Measurements from ENCODE around the gene SLC24A1. TPM values are rescaled to one million over a fixed set of nuclear protein-coding genes. Genes with fewer than 3 reads are reported as not detected.
A peak's percentile ranks its signal among the peaks of the same experiment; 100 is the strongest.

Gene SLC24A1
- total RNA-seq, 1 experiment from 2014 or later: 3.0 TPM

DNA sequence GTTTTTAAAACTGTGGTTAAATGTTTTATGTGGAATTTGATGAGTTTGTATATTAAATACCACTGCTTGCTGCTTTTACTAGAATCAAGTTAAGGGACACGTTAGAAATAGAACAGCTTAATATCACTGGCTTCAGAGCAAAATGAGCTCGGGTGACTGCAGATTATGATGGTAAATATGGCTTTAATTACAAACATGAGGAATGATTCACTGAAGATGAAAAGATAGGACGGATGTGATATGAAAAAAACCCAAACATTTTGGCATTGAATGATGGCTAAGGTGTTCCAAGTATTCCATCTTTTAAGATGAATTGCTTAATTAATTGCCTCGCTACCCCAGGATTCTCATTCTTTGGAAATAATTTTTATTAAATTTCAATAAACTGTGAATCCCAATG, 33.7 kb downstream of the SLC24A1 start:
- intact Hi-C loops (cut with micrococcal nuclease): loop anchor here (5.0 kb wide), 1 partner anchor 172 kb away; no protein-coding TSS in a partner anchor
- DNase-seq (no peak), ATAC-seq (no peak; the same call in 1 of the 2 replicates)
- Histone ChIP-seq H3F3A (ENCODE audit: low read length, unreplicated experiment) (peaks cover 9% of the 10 kb centered on the region), H2AFZ (ENCODE audit: low read length) (no peak overlapping the region), H3K4me2 (ENCODE audit: low read length) (no peak overlapping the region), H3K79me2 (ENCODE audit: low read length) (no peaks in the 10 kb centered on the region), H3K36me3 (ENCODE audit: low read depth, low read length) (no peaks in the 10 kb centered on the region), H3K27me3 (ENCODE audit: low read length) (no peaks in the 10 kb centered on the region), H3K4me1 (ENCODE audit: insufficient read depth, low read length) (peaks cover 45% of the 10 kb centered on the region), H3K9me3 (ENCODE audit: low read length) (no peaks in the 10 kb centered on the region), H3K4me3 (ENCODE audit: low read length) (no peak overlapping the region), H3K9me2 (replicated peaks; ENCODE audit: low read length) (no peaks in the 10 kb centered on the region), H4K20me1 (ENCODE audit: low read length) (no peaks in the 10 kb centered on the region), H3K9ac (ENCODE audit: low read length) (no peak overlapping the region), H3K27ac (ENCODE audit: low read length) (no peak overlapping the region)
- TF ChIP-seq EZH2phosphoT487 (IDR thresholded peaks at IDR 0.05; ENCODE audit: borderline replicate concordance, low read length) (no peak), EZH2 (IDR thresholded peaks at IDR 0.05; ENCODE audit: low read length, unreplicated experiment) (no peak), CTCF (conservative IDR thresholded peaks at IDR 0.05; ENCODE audit: low read depth, low read length) (no peak)
- ChIA-PET CTCF (no interaction called here), POLR2A (ENCODE audit: unreplicated experiment) (no interaction called here)
- BruUV-seq (replicated peaks): no TSS peak

DNA sequence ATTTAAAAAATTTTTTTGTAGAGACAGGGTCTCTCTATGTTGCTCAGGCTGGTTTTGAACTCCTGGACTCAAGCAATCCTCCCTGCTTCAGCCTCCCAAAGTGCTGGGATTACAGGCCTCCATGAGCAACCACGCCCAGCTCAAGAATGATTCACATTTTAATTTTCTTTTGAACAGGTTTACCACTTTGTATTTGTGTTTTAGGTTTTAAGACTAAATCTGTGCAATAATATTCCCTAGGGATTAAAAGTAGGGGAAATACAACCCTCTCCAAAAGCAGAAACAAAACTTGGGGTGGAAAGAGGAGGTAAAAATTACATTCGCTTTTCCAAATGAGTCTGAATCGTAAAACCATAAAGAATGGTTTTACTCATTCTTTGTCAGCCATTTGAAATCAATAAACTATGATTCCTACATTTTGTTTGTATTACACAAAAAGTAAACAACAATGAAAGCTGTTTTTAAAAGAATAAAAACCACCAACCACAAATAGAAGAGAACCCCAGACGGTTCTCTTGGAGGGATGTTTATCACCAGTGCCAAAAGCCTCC, 37.8 kb downstream of the SLC24A1 start:
- Histone ChIP-seq H3K9me2 (replicated peaks; ENCODE audit: low read length) (no peaks in the 10 kb centered on the region), H3K9ac (ENCODE audit: low read length) (no peak overlapping the region), H2AFZ (ENCODE audit: low read length) (no peak overlapping the region), H3F3A (ENCODE audit: low read length, unreplicated experiment) (peaks cover 9% of the 10 kb centered on the region), H3K27me3 (ENCODE audit: low read length) (no peaks in the 10 kb centered on the region), H3K4me2 (ENCODE audit: low read length) (peak overlapping the region; percentile 42), H3K4me3 (ENCODE audit: low read length) (no peak overlapping the region), H3K36me3 (ENCODE audit: low read depth, low read length) (no peaks in the 10 kb centered on the region), H3K79me2 (ENCODE audit: low read length) (no peaks in the 10 kb centered on the region), H3K27ac (ENCODE audit: low read length) (peak overlapping the region; percentile 70), H4K20me1 (ENCODE audit: low read length) (no peaks in the 10 kb centered on the region), H3K9me3 (ENCODE audit: low read length) (no peaks in the 10 kb centered on the region), H3K4me1 (ENCODE audit: insufficient read depth, low read length) (peaks cover 29% of the 10 kb centered on the region)
- BruUV-seq (replicated peaks): no TSS peak
- DNase-seq (peak; percentile 61), ATAC-seq (peak; percentile 67)
- intact Hi-C loops (cut with micrococcal nuclease): loop anchor here (5.0 kb wide), 1 partner anchor 168 kb away; no protein-coding TSS in a partner anchor
- ChIA-PET POLR2A (ENCODE audit: unreplicated experiment) (interaction anchor here (0.5 kb wide), 1 partner anchor 590 kb away, joined by 3 read pairs; no protein-coding TSS in a partner anchor), CTCF (interaction anchor here (0.6 kb wide), 1 partner anchor 21 kb away, joined by 3 read pairs; no protein-coding TSS in a partner anchor)
- TF ChIP-seq EZH2 (IDR thresholded peaks at IDR 0.05; ENCODE audit: low read length, unreplicated experiment) (no peak), EZH2phosphoT487 (IDR thresholded peaks at IDR 0.05; ENCODE audit: borderline replicate concordance, low read length) (no peak), CTCF (conservative IDR thresholded peaks at IDR 0.05; ENCODE audit: low read depth, low read length) (no peak)

GRCh38 chr15:65660927-65661326, 39.2 kb downstream of the SLC24A1 start:
- peaks cover 9% of the 10 kb centered on the region for H3F3A ChIP-seq (ENCODE audit: low read length, unreplicated experiment)
- H3K79me2 ChIP-seq (ENCODE audit: low read length): no peaks in the 10 kb centered on the region
- H2AFZ ChIP-seq (ENCODE audit: low read length): no peak overlapping the region
- ChIA-PET CTCF (no interaction called here), POLR2A (ENCODE audit: unreplicated experiment) (no interaction called here)
- H3K4me2 ChIP-seq (ENCODE audit: low read length): no peak overlapping the region
- DNase-seq (no peak), ATAC-seq (no peak)
- intact Hi-C loops (cut with micrococcal nuclease): no loop called here
- no peaks in the 10 kb centered on the region for H3K27me3 ChIP-seq (ENCODE audit: low read length)
- H3K4me1 ChIP-seq (ENCODE audit: insufficient read depth, low read length): peaks cover 20% of the 10 kb centered on the region
- H3K9me2 ChIP-seq (replicated peaks; ENCODE audit: low read length): no peaks in the 10 kb centered on the region
- no peak overlapping the region for H3K9ac ChIP-seq (ENCODE audit: low read length)
- BruUV-seq (replicated peaks): no TSS peak
- no peaks in the 10 kb centered on the region for H3K9me3 ChIP-seq (ENCODE audit: low read length)
- H3K4me3 ChIP-seq (ENCODE audit: low read length): no peak overlapping the region
- H3K27ac ChIP-seq (ENCODE audit: low read length): no peak overlapping the region
- no peaks in the 10 kb centered on the region for H4K20me1 ChIP-seq (ENCODE audit: low read length)
- TF ChIP-seq EZH2phosphoT487 (IDR thresholded peaks at IDR 0.05; ENCODE audit: borderline replicate concordance, low read length) (no peak), EZH2 (IDR thresholded peaks at IDR 0.05; ENCODE audit: low read length, unreplicated experiment) (no peak), CTCF (conservative IDR thresholded peaks at IDR 0.05; ENCODE audit: low read depth, low read length) (no peak)
- H3K36me3 ChIP-seq (ENCODE audit: low read depth, low read length): no peaks in the 10 kb centered on the region

Data from PC-3 (cell line).